ENCODE data around the gene TECPR1. TPM values are rescaled to one million over a fixed set of nuclear protein-coding genes. Genes with fewer than 3 reads are reported as not detected.

The TECPR1 gene
- total and polyA plus RNA-seq, 2 of the 8 experiments (the other 6 are each of a cell fraction or from before 2014, with no cell fraction given), result 1.3 to 11.1 TPM

DNA sequence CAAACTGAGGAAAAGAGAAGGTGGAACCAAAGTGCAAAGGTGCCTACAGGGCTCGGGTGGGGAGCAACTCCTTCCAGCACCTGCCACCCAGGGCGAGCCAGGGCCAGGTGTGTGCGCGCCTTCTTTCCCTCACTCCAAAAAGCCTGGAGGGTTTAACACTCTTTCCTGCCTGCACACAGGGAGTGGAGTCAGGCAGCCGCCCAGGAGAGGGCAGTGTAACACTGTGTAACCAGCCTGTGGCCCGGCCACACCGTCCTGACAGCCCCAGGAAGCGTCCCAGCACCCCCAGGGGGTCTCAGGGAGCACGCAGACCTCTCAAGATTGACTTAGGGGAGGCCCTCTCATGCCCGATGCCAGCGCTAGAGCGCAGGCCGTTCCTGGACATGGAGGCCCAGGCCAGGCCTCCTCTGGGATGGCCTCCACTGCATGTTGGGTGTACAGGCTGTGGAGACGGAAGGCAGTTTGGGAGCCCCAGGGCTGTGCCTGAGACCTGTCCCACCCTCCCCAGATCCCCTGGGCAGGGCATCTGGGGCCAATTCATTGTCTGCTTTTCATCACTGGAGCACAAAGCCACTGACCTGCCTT lies 42.9 kb upstream of the TECPR1 start (continued):
- no peak for TF ChIP-seq HDAC2 (IDR thresholded peaks at IDR 0.05; ENCODE audit: borderline replicate concordance in 1 of 2, low read depth in 2 of 2, low read length in 2 of 2)
- no peak for TF ChIP-seq FOSL1 (IDR thresholded peaks at IDR 0.05; ENCODE audit: insufficient read depth, low read depth, low read length)
- TF ChIP-seq CREB1 (IDR thresholded peaks at IDR 0.05), result peak; percentile 34; the same call in 1 of the 2 replicates
- TF ChIP-seq ATF2 (IDR thresholded peaks at IDR 0.05; ENCODE audit: low read length), result 0 out of 2 replicates have a peak, but pooled peaks have one; percentile 41
- no peak for TF ChIP-seq EP300 (IDR thresholded peaks at IDR 0.05; ENCODE audit: borderline replicate concordance in 1 of 2, low read depth in 2 of 2, low read length in 2 of 2)
- no peak for TF ChIP-seq TEAD4 (IDR thresholded peaks at IDR 0.05; ENCODE audit: low read depth, low read length)
- peak; percentile 85 to 91 (median 91) for TF ChIP-seq CTCF (IDR thresholded peaks at IDR 0.05; ENCODE audit: control extremely low read depth in 1 of 3, insufficient read depth in 1 of 3, low read depth in 1 of 3, low read length in 3 of 3)
- no peak for TF ChIP-seq HDAC6 (IDR thresholded peaks at IDR 0.05; ENCODE audit: low read depth, low read length)
- no peak for TF ChIP-seq SP1 (IDR thresholded peaks at IDR 0.05; ENCODE audit: low read depth, low read length)
- TF ChIP-seq SIN3A (conservative IDR thresholded peaks at IDR 0.05 in 1 of 2, IDR thresholded peaks at IDR 0.05 in 1 of 2; ENCODE audit: low read depth in 1 of 2, low read length in 2 of 2), result peak in 1 of 2 experiments; percentile 62; a peak in 1 of 4 replicates
- 0 out of 2 replicates have a peak, but pooled peaks have one; percentile 36 for TF ChIP-seq JUND (IDR thresholded peaks at IDR 0.05; ENCODE audit: low read length)
- TF ChIP-seq KDM5A (IDR thresholded peaks at IDR 0.05; ENCODE audit: low read length), result peak; percentile 51; the same call in 1 of the 2 replicates
